Measurements from ENCODE around the gene JMJD8. TPM values are rescaled to one million over a fixed set of nuclear protein-coding genes. Genes with fewer than 3 reads are reported as not detected.
A peak's percentile ranks its signal among the peaks of the same experiment; 100 is the strongest.

Gene JMJD8
- total and polyA plus RNA-seq, 9 of the 15 experiments (the other 6 are each of a cell fraction or from before 2014, with no cell fraction given), result 1.2 to 50.6 (median 29.3) TPM

DNA sequence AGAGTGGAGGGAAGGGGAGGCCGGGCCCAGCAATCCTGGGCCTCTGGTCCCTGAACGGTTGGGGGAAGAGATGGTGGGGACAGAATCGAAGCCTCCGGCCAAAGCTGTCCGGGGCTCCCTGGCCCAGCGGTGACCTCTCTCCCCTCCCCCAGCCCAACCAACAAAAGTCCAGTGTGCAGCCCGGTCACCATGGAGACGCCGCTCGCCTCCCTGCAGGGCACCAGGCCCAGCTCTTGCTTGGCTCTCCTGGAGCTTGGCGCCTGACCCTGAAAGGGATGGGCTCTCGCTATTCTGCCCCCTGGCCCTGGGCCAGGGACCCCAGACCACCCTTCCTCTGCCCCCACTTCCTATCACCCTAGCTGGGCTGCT is 32.0 kb upstream of the JMJD8 start (continued):
- TF ChIP-seq, protein P1, sequence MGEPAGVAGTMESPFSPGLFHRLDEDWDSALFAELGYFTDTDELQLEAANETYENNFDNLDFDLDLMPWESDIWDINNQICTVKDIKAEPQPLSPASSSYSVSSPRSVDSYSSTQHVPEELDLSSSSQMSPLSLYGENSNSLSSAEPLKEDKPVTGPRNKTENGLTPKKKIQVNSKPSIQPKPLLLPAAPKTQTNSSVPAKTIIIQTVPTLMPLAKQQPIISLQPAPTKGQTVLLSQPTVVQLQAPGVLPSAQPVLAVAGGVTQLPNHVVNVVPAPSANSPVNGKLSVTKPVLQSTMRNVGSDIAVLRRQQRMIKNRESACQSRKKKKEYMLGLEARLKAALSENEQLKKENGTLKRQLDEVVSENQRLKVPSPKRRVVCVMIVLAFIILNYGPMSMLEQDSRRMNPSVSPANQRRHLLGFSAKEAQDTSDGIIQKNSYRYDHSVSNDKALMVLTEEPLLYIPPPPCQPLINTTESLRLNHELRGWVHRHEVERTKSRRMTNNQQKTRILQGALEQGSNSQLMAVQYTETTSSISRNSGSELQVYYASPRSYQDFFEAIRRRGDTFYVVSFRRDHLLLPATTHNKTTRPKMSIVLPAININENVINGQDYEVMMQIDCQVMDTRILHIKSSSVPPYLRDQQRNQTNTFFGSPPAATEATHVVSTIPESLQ (CRISPR knock-in tag; IDR thresholded peaks at IDR 0.05), result no peak
- TF ChIP-seq ILF3 (IDR thresholded peaks at IDR 0.05; ENCODE audit: borderline replicate concordance) (no peak), ZBTB7A (IDR thresholded peaks at IDR 0.05; ENCODE audit: borderline replicate concordance, control insufficient read depth, low read depth, low read length) (peak; percentile 47; the same call in 1 of the 2 replicates), CCAR2 (IDR thresholded peaks at IDR 0.05; ENCODE audit: low read depth, low read length) (no peak), EZH2 (IDR thresholded peaks at IDR 0.05; ENCODE audit: borderline replicate concordance, low read depth, low read length) (no peak), ZNF444 (CRISPR knock-in tag; IDR thresholded peaks at IDR 0.05) (no peak), RBM22 (IDR thresholded peaks at IDR 0.05; ENCODE audit: low read depth, low read length, poor library complexity, severe bottlenecking) (peak; percentile 42), ZNF76 (CRISPR knock-in tag; IDR thresholded peaks at IDR 0.05; ENCODE audit: borderline replicate concordance) (no peak), ZNF764 (CRISPR knock-in tag; IDR thresholded peaks at IDR 0.05; ENCODE audit: low read depth) (no peak), SREBF1 (IDR thresholded peaks at IDR 0.05; ENCODE audit: borderline replicate concordance, low read depth, low read length) (no peak), NFE2 (IDR thresholded peaks at IDR 0.05; ENCODE audit: low read depth) (no peak), MYNN (IDR thresholded peaks at IDR 0.05) (peak; percentile 79; the same call in 1 of the 2 replicates), MYNN (CRISPR knock-in tag; IDR thresholded peaks at IDR 0.05) (no peak; the same call in 1 of the 2 replicates), POLR2A (conservative IDR thresholded peaks at IDR 0.05) (0 out of 2 replicates have a peak, but pooled peaks have one; percentile 38), ZNF57 (CRISPR knock-in tag; IDR thresholded peaks at IDR 0.05) (no peak), ESRRA (IDR thresholded peaks at IDR 0.05; ENCODE audit: borderline replicate concordance, low read depth) (no peak), ZNF830 (CRISPR knock-in tag; IDR thresholded peaks at IDR 0.05) (no peak), KDM1A (IDR thresholded peaks at IDR 0.05) (no peak), TAF15 (IDR thresholded peaks at IDR 0.05; ENCODE audit: low read depth, low read length) (peak; percentile 34; the same call in 1 of the 2 replicates), MTA3 (IDR thresholded peaks at IDR 0.05; ENCODE audit: borderline replicate concordance) (no peak)
- TF ChIP-seq, protein P2, sequence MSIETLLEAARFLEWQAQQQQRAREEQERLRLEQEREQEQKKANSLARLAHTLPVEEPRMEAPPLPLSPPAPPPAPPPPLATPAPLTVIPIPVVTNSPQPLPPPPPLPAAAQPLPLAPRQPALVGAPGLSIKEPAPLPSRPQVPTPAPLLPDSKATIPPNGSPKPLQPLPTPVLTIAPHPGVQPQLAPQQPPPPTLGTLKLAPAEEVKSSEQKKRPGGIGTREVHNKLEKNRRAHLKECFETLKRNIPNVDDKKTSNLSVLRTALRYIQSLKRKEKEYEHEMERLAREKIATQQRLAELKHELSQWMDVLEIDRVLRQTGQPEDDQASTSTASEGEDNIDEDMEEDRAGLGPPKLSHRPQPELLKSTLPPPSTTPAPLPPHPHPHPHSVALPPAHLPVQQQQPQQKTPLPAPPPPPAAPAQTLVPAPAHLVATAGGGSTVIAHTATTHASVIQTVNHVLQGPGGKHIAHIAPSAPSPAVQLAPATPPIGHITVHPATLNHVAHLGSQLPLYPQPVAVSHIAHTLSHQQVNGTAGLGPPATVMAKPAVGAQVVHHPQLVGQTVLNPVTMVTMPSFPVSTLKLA (conservative IDR thresholded peaks at IDR 0.05), result no peak
- TF ChIP-seq, protein P3, sequence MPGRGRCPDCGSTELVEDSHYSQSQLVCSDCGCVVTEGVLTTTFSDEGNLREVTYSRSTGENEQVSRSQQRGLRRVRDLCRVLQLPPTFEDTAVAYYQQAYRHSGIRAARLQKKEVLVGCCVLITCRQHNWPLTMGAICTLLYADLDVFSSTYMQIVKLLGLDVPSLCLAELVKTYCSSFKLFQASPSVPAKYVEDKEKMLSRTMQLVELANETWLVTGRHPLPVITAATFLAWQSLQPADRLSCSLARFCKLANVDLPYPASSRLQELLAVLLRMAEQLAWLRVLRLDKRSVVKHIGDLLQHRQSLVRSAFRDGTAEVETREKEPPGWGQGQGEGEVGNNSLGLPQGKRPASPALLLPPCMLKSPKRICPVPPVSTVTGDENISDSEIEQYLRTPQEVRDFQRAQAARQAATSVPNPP (IDR thresholded peaks at IDR 0.05; ENCODE audit: borderline replicate concordance, insufficient read depth, insufficient read length), result no peak
- TF ChIP-seq, protein P4, sequence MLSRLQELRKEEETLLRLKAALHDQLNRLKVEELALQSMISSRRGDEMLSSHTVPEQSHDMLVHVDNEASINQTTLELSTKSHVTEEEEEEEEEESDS (CRISPR knock-in tag; IDR thresholded peaks at IDR 0.05), result no peak
- TF ChIP-seq, protein P5, sequence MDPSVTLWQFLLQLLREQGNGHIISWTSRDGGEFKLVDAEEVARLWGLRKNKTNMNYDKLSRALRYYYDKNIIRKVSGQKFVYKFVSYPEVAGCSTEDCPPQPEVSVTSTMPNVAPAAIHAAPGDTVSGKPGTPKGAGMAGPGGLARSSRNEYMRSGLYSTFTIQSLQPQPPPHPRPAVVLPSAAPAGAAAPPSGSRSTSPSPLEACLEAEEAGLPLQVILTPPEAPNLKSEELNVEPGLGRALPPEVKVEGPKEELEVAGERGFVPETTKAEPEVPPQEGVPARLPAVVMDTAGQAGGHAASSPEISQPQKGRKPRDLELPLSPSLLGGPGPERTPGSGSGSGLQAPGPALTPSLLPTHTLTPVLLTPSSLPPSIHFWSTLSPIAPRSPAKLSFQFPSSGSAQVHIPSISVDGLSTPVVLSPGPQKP (CRISPR knock-in tag; IDR thresholded peaks at IDR 0.05), result no peak

Data from K562 (cell line).